GM23248 (cell line): Measurements from ENCODE around the gene ZNF628.
A peak's percentile ranks its signal among the peaks of the same experiment; 100 is the strongest.

ENCODE experiments used
- EZH2 ChIP-seq: fragments of 200-600 bp; sonication (generic); IDR thresholded peaks from 2 replicates; pipeline ENCODE4 v1.6.1; 2018; ENCODE audit warnings: antibody characterized with exemption, mild to moderate bottlenecking; ENCODE audit not compliant: insufficient read depth, poor library complexity, severe bottlenecking
- EZH2phosphoT487 ChIP-seq: fragments of 200-600 bp; sonication (generic); IDR thresholded peaks from 2 replicates; pipeline ENCODE4 v1.6.1; 2018; ENCODE audit warnings: antibody characterized with exemption, moderate library complexity, mild to moderate bottlenecking, low read depth; ENCODE audit not compliant: insufficient read depth

- TF ChIP-seq EZH2phosphoT487 (0 out of 2 replicates have a peak, but pooled peaks have one; percentile 75), EZH2 (peak; percentile 98)
These were observed 25.1 kb upstream of the ZNF628 start for GRCh38 chr19:55451163-55451964.
